Large intestine (tissue), 3 donors: ENCODE measurements around the gene LHFPL3. TPM values are rescaled to one million over a fixed set of nuclear protein-coding genes. Genes with fewer than 3 reads are reported as not detected.

ENCODE experiments used
- DNase-seq, 2 donors: peaks; one replicate each; pipeline versions ENCODE4 v3.0.0 to v3.0.0-alpha.2; 2013
- H3K27ac ChIP-seq: one replicate; pipeline ENCODE4 v1.5.1; 2013; ENCODE audit warnings: low read length
- H3K27me3 ChIP-seq: 2 replicates; pipeline ENCODE4 v1.6.1; 2013; ENCODE audit warnings: low read length; ENCODE audit not compliant: control insufficient read depth, insufficient read depth
- H3K36me3 ChIP-seq: 2 replicates; pipeline ENCODE4 v1.6.1; 2013; ENCODE audit warnings: low read length; ENCODE audit not compliant: control insufficient read depth, insufficient read depth
- H3K4me1 ChIP-seq: one replicate; pipeline ENCODE4 v1.6.1; 2013; ENCODE audit warnings: low read length; ENCODE audit not compliant: control insufficient read depth, insufficient read depth
- H3K4me3 ChIP-seq: one replicate; pipeline ENCODE4 v1.5.1; 2013; ENCODE audit warnings: low read length
- H3K9me3 ChIP-seq: one replicate; pipeline ENCODE4 v1.6.1; 2013; ENCODE audit warnings: mild to moderate bottlenecking, low read depth, low read length, moderate library complexity; ENCODE audit not compliant: control insufficient read depth
- WGBS: methylation state at CpG from one replicate; pipeline ENCODE4 v1.1.5; 2013; ENCODE audit warnings: low lambda C conversion rate; ENCODE audit not compliant: insufficient coverage; 5-methylcytosine and 5-hydroxymethylcytosine counted together
- polyA plus RNA-seq: library from polyadenylated mRNA; unstranded; fragments of 120-200 nt; gene quantifications from one replicate; pipeline ENCODE4 v1.2.1, GENCODE V29; 2013

LHFPL3 gene
- polyA plus RNA-seq, 1 donor = 8.4 TPM

GRCh38 chr7:104823177-104823576, 494.8 kb downstream of the LHFPL3 start:
- Histone ChIP-seq H3K9me3 (no peaks in the 10 kb centered on the region), H3K36me3 (no peaks in the 10 kb centered on the region), H3K4me1 (no peaks in the 10 kb centered on the region), H3K27me3 (no peaks in the 10 kb centered on the region), H3K27ac (no peak overlapping the region), H3K4me3 (no peak overlapping the region)
- WGBS = 100% methylated on average over 2 of the region's 2 CpGs
- no peak for DNase-seq

GRCh38 chr7:104825099-104825498, 496.7 kb downstream of the LHFPL3 start:
- Histone ChIP-seq H3K4me1 (no peaks in the 10 kb centered on the region), H3K27ac (no peak overlapping the region), H3K36me3 (no peaks in the 10 kb centered on the region), H3K4me3 (no peak overlapping the region), H3K9me3 (no peaks in the 10 kb centered on the region), H3K27me3 (no peaks in the 10 kb centered on the region)
- no peak for DNase-seq

DNA sequence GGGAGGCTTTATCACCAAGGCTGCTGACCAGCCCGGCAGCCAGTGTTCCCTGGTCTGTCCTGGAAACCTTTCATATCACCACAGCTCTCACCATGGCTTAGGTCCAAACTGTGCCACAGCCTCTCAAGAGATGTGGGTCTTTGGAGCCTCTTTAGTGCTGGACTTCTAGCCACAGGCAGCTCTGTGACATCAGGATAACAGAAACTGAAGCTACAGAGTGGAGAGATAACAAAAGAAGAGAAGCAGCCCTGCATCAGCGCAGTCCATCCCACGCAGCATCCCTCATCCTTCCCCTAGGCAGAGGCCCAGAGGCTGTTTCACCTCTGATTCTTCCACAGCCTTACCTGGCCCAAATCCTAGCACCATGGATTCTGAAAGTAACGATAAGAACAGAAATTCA, 497.7 kb downstream of the LHFPL3 start:
- H3K9me3 ChIP-seq = no peaks in the 10 kb centered on the region
- no peak overlapping the region for H3K27ac ChIP-seq
- H3K27me3 ChIP-seq = no peaks in the 10 kb centered on the region
- WGBS = 60% methylated on average over 1 of the region's 4 CpGs
- no peak overlapping the region for H3K4me3 ChIP-seq
- H3K36me3 ChIP-seq = no peaks in the 10 kb centered on the region
- H3K4me1 ChIP-seq = no peaks in the 10 kb centered on the region
- DNase-seq = no peak

GRCh38 chr7:104836976-104837375, 508.6 kb downstream of the LHFPL3 start:
- WGBS = no CpG with 5 or more reads among the region's 4 CpGs

DNA sequence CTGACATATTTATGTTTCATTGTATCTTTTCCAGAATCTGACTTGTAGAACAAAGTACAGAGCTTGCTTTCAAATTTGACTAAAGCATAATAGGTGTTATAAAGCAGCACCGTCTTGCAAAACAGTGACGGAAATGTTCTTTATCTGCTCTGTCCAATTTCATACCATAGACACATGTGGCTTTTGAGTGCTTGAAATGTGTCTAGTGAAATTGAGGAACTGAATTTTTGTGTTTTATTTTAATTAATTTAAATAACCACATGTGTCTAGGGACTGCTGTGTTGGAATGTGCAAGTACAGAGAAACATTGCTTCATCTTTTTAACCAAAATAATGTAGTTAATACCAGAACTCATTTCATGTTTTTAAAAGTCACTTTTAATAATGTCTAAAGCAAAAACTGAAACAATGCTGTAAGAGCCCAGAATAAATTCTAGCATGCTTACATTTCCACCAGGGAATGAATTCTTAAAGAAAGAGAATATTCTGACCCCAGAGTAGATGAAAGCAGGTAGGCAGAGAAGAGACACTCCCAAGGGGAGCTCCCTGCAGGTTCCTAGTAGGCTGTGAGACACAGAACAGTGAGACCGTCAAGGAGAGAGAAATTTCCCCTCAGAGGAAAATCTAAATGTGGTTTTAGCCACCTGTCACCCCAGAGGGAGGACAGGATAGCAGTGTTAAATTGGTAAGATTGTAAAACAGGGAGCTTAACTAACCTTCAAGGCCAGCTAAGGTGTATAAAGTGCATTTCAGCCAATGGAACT, 510.3 kb downstream of the LHFPL3 start:
- no peak overlapping the region for H3K4me3 ChIP-seq
- H3K27ac ChIP-seq = no peak overlapping the region
- H3K4me1 ChIP-seq = no peaks in the 10 kb centered on the region
- WGBS = no CpG with 5 or more reads among the region's 3 CpGs
- H3K27me3 ChIP-seq = no peaks in the 10 kb centered on the region
- H3K9me3 ChIP-seq = no peaks in the 10 kb centered on the region
- peaks cover 3% of the 10 kb centered on the region for H3K36me3 ChIP-seq
- DNase-seq = no peak

More at GRCh38 chr7:104836976-104837375, 508.6 kb downstream of the LHFPL3 start:
- Histone ChIP-seq H3K4me3 (no peak overlapping the region), H3K36me3 (peaks cover 3% of the 10 kb centered on the region), H3K27me3 (no peaks in the 10 kb centered on the region), H3K9me3 (no peaks in the 10 kb centered on the region), H3K4me1 (no peaks in the 10 kb centered on the region), H3K27ac (no peak overlapping the region)
- DNase-seq = no peak

DNA sequence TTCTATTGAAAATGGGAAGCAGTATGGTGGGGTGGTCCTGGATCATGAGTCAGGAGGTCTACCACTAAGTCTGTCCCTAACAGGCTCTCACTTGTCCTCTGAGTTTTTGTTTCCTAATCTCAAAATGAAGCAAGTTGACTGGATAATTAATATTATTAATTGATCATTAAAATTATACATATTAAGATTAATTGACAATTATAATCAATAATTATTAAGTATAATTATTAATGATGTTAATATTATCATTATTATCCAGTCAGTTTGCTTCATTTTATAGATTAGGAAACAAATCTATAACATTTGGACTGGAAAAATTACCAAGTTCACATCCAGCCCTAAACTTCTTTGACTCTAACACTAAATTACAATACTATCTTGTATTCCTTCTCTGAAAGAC, 511.4 kb downstream of the LHFPL3 start:
- H3K9me3 ChIP-seq = no peaks in the 10 kb centered on the region
- DNase-seq = no peak
- H3K4me3 ChIP-seq = no peak overlapping the region
- peaks cover 5% of the 10 kb centered on the region for H3K36me3 ChIP-seq
- no peaks in the 10 kb centered on the region for H3K27me3 ChIP-seq
- H3K4me1 ChIP-seq = no peaks in the 10 kb centered on the region
- no peak overlapping the region for H3K27ac ChIP-seq

- Histone ChIP-seq H3K4me1 (no peaks in the 10 kb centered on the region), H3K36me3 (peaks cover 10% of the 10 kb centered on the region), H3K27ac (no peak overlapping the region), H3K9me3 (no peaks in the 10 kb centered on the region), H3K27me3 (no peaks in the 10 kb centered on the region), H3K4me3 (no peak overlapping the region)
- DNase-seq = no peak
- WGBS = no CpG with 5 or more reads among the region's 1 CpG
Observed at GRCh38 chr7:104841798-104842197, 513.4 kb downstream of the LHFPL3 start.

DNA sequence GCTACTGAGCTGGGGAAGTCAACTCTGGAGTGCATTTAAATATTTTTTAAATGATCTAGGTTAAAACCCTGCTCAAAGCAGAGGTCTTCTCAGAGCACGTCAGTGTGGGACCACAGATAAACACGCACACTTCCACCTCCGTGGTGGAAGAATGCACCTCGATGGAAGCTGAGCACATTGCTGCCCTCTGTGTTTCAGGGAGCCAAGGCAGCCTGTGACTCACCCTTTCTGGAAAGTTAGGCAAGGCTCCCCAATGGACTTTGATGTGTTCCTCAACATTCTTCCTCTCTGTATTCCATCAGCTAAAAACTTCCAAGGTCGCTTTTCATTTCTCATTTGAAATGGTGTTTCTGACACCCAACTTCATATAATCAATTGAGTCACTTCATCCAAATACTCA, 514.8 kb downstream of the LHFPL3 start:
- no peak overlapping the region for H3K4me3 ChIP-seq
- H3K36me3 ChIP-seq = peaks cover 13% of the 10 kb centered on the region
- H3K27me3 ChIP-seq = no peaks in the 10 kb centered on the region
- H3K9me3 ChIP-seq = no peaks in the 10 kb centered on the region
- no peaks in the 10 kb centered on the region for H3K4me1 ChIP-seq
- DNase-seq = no peak
- WGBS = no CpG with 5 or more reads among the region's 5 CpGs
- H3K27ac ChIP-seq = no peak overlapping the region

DNA sequence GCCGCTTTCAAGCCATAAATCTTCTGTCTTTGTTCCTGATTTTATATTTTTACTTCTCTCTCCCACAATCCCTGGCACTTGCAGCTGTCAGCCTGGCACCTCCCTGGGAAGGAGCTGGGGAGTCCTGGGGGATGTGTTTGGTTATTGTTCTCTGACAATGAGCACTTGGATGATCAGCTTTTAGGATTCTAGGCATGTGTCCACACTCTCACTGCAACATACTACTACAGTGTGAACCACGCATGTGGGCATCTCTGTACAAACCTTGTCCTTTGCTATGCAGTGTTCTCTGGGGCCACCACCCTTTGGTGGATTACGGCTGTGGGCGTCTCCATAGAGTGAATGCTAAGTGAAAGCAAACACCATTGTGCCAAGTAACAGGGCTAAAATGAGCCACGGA, 517.2 kb downstream of the LHFPL3 start:
- WGBS = 80% methylated on average over 1 of the region's 5 CpGs
- no peak for DNase-seq
- Histone ChIP-seq H3K36me3 (peaks cover 10% of the 10 kb centered on the region), H3K9me3 (no peaks in the 10 kb centered on the region), H3K27ac (no peak overlapping the region), H3K4me3 (no peak overlapping the region), H3K4me1 (no peaks in the 10 kb centered on the region), H3K27me3 (no peaks in the 10 kb centered on the region)

DNA sequence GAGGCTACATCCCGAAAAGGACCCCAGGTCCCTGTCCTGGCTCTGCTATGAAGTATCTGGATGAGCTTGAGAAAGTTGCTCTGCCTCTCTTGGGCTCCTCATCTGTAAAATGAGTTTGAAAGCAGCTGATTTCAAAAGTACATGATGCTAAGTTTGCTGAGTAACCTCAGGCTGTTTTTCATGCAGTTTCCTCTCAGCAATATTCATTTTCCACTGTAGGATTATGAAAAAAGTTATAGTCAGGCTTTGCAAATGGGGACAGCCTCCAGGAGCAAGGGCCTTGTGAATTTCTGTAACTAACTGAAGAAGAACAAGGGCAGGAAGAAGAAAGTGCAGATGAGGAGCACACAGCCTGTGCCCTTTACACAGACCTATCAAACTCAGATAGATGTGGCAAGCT, 518.3 kb downstream of the LHFPL3 start:
- no peaks in the 10 kb centered on the region for H3K27me3 ChIP-seq
- H3K36me3 ChIP-seq = peaks cover 13% of the 10 kb centered on the region
- no peak overlapping the region for H3K4me3 ChIP-seq
- DNase-seq = no peak
- H3K4me1 ChIP-seq = no peaks in the 10 kb centered on the region
- no peaks in the 10 kb centered on the region for H3K9me3 ChIP-seq
- no peak overlapping the region for H3K27ac ChIP-seq
- WGBS = no CpG with 5 or more reads among the region's 1 CpG
